Body of pancreas (tissue), 4 donors: Measurements from ENCODE around the gene PGS1.

Experiments
- CTCF ChIP-seq, 7 experiments: fragments of 450-650 bp in 4 of 7; fragments of 200-600 bp in 3 of 7; sonication (generic) in 3 of 7; IDR thresholded peaks; one replicate each; pipeline ENCODE4 v1.5.1; 2016 to 2019; ENCODE audit warnings: antibody characterized with exemption in 7 of 7
- POLR2A ChIP-seq, 3 donors: fragments of 450-650 bp; IDR thresholded peaks; one replicate each; pipeline ENCODE4 v1.6.1; 2016; ENCODE audit warnings: antibody characterized with exemption in 3 of 3, mild to moderate bottlenecking in 2 of 3

GRCh38 chr17:78421084-78421533, 42.7 kb downstream of the PGS1 start:
- no peak for TF ChIP-seq CTCF (IDR thresholded peaks at IDR 0.05)
- TF ChIP-seq POLR2A (IDR thresholded peaks at IDR 0.05), result no peak
